WI38 (cell line): ENCODE data around the gene GPR141.

ENCODE experiments used
- H3K4me3 ChIP-seq: 2 replicates; pipeline ENCODE4 v1.5.1; 2011; ENCODE audit warnings: low read depth, mild to moderate bottlenecking, control low read depth, low read length
- TF ChIP-seq, protein P1 (sequence below): IDR thresholded peaks from 2 replicates; pipeline ENCODE4 v1.5.1; 2012; ENCODE audit warnings: low read depth, mild to moderate bottlenecking, control low read depth, low read length

Gene GPR141

GRCh38 chr7:37705976-37706375 lies 22.4 kb downstream of the GPR141 start:
- H3K4me3 ChIP-seq, result no peak overlapping the region
- TF ChIP-seq, protein P1, sequence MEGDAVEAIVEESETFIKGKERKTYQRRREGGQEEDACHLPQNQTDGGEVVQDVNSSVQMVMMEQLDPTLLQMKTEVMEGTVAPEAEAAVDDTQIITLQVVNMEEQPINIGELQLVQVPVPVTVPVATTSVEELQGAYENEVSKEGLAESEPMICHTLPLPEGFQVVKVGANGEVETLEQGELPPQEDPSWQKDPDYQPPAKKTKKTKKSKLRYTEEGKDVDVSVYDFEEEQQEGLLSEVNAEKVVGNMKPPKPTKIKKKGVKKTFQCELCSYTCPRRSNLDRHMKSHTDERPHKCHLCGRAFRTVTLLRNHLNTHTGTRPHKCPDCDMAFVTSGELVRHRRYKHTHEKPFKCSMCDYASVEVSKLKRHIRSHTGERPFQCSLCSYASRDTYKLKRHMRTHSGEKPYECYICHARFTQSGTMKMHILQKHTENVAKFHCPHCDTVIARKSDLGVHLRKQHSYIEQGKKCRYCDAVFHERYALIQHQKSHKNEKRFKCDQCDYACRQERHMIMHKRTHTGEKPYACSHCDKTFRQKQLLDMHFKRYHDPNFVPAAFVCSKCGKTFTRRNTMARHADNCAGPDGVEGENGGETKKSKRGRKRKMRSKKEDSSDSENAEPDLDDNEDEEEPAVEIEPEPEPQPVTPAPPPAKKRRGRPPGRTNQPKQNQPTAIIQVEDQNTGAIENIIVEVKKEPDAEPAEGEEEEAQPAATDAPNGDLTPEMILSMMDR, result no peak

DNA sequence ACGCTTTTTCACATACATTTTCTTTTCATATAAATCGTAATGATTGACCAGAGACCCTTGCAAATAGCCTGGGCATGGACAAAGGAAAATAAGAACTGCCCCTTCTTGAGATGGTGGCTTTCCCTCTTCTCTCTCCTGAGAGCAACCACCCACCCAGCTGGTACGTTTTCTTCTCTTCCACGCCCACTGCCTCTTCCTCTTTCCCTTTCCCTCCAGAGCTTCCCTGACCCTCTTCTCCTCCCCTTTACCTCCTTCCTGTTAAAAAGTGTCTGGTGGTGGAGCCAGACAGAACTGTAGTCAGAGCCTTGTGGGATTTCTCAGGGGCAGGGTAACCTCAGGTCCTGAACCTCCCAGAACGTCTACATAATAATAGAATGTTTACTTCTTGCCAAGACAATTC lies 23.2 kb downstream of the GPR141 start:
- TF ChIP-seq, protein P1, result no peak
- no peak overlapping the region for H3K4me3 ChIP-seq

DNA sequence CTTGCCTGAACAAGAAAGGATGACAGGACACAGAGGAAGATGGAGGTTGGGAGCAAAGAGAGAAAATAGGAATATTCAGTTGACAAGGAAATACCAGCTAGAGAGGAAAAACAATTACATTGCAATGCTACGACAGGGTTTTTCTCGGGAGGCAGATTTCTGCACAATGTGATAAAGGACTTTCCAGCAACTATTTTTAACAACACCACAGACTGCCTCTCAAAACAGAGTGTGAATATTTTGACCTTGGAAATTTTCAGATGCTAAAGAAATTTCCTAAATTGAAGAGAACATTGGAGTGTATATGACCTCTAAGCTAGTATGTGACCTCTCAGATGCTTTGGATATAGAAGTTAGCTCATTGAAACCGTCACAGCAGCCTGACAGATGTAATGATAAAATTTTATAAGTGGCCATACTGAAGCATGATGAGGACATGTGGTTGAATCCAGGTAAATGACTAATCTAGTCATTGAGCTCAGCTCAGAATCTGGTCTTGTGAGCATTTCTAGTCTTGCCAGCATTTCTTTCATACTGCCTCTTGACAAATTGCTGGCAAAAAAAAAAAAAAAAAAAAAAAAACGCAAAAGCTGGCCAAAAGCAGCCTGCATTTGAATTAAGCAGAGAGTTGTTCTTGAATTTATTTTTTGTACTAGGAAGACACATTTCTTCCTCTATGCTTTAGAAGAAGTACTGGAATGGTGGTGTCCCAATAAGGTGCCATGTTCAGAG lies 24.4 kb downstream of the GPR141 start:
- TF ChIP-seq, protein P1, result no peak

DNA sequence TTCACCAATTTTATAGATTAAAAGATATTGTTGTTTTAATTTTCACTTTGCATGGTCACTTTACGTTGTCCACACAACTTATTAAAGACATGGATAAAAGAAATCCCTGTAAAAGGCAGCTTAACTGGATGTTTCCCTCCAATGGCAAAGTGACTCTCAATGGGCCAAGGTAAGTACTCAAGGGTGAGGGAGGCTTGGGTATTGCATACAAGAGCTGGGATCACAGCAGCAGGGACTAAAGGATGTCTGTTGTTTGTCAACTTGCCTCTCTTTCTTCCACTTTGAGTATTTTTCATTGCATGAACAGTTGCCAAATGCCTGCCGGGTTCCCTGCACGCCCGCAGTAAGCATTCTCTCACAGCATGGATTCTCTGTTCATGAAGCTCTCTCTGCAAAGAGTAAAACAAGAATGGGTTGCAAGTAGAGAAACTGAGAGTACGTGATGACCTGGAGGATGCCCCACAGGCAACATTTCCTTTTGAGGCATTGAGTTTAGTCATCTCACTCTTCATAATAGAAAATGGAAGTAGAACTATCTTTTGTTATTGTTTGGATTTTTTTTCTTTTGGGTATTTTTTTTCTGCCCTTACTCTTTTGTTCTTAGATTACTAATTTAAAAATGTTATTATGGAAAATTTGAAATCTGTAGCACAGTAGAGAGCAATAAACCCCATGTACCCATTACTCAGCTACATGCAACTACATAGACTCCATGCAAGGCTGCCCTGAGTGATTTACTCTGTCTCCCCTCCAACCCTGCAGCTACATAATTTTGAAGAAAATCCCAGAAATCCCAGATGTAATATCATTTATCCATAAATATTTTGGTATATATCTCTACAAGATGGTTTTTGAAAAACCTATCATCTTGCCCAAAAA lies 26.3 kb downstream of the GPR141 start:
- TF ChIP-seq, protein P1, result no peak
- H3K4me3 ChIP-seq, result no peak overlapping the region

More for the DNA sequence above, 24.4 kb downstream of the GPR141 start:
- no peak overlapping the region for H3K4me3 ChIP-seq

DNA sequence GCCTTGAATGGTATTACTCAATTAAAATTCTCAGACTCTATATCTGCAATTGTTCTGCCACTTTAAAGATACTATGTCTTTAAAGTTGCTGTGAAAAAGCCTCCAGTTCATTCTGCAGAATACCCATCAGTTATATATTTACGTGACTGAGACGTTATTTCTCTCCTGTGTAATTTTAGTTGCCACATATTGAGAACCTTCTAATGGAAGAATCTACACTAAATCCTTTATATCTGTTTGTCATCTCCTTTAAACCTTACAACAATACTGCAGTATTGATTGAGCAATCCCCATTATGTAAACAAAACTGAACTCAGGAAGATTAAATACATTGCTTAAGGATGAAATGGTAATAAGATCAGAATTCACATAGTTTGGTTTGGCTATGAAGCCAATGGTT lies 30.0 kb downstream of the GPR141 start:
- TF ChIP-seq, protein P1, result no peak
- no peak overlapping the region for H3K4me3 ChIP-seq

GRCh38 chr7:37714606-37715005 lies 31.0 kb downstream of the GPR141 start:
- H3K4me3 ChIP-seq, result no peak overlapping the region
- TF ChIP-seq, protein P1, result no peak

- no peak overlapping the region for H3K4me3 ChIP-seq
Observed at GRCh38 chr7:37718585-37718984, 35.0 kb downstream of the GPR141 start.

More at GRCh38 chr7:37718585-37718984, 35.0 kb downstream of the GPR141 start:
- TF ChIP-seq, protein P1, result no peak
